IMR-90 (cell line): ENCODE data around the gene DCANP1. TPM values are rescaled to one million over a fixed set of nuclear protein-coding genes. Genes with fewer than 3 reads are reported as not detected.

Source experiments
- ATAC-seq: fragments of 200-7000 bp; cut with Tn5 transposase; 2 replicates; pipeline ENCODE4 v1.9.1; 2020; ENCODE audit warnings: low read depth, mild to moderate bottlenecking, moderate library complexity
- BruUV-seq: library from RNA; stranded (reverse); fragments of 400-500 nt; replicated peaks from 2 replicates; lab custom pipeline; 2021; lab: Mats Ljungman, UMichigan
- CTCF ChIA-PET: fragments of 300-600 bp; formaldehyde crosslinking; extraction: SDS; loops from one replicate; lab custom pipeline; 2021; ENCODE audit warnings: antibody characterized with exemption; lab: Yijun Ruan, JAX
- POLR2A ChIA-PET: fragments of 300-600 bp; sonication (Branson Sonifier 250); formaldehyde crosslinking; loops from one replicate; lab custom pipeline; 2022; ENCODE audit warnings: antibody characterized with exemption; ENCODE audit not compliant: unreplicated experiment; lab: Charles Lee
- DNase-seq: peaks from one replicate; pipeline ENCODE4 v3.0.0; 2013
- H2AFZ ChIP-seq: replicated peaks from 2 replicates; pipeline ENCODE3; 2013; ENCODE audit warnings: low read length, mild to moderate bottlenecking; ENCODE audit not compliant: poor library complexity
- H2AK5ac ChIP-seq: 2 replicates; pipeline ENCODE4 v1.6.1; 2013; ENCODE audit warnings: low read depth, low read length, inconsistent platforms
- H2AK9ac ChIP-seq: replicated peaks from 2 replicates; pipeline ENCODE3; 2013; ENCODE audit warnings: mild to moderate bottlenecking, low read depth, low read length, moderate library complexity; ENCODE audit not compliant: poor library complexity
- H2BK120ac ChIP-seq: 2 replicates; pipeline ENCODE4 v1.6.1; 2013; ENCODE audit warnings: low read depth, low read length, inconsistent platforms
- H2BK15ac ChIP-seq: 3 replicates; pipeline ENCODE4 v1.6.1; 2013; ENCODE audit warnings: low read depth, low read length, inconsistent platforms
- H2BK20ac ChIP-seq: 2 replicates; pipeline ENCODE4 v1.6.1; 2013; ENCODE audit warnings: low read depth, mild to moderate bottlenecking, inconsistent platforms, low read length, moderate library complexity
- H2BK5ac ChIP-seq: 2 replicates; pipeline ENCODE4 v1.6.1; 2013; ENCODE audit warnings: mild to moderate bottlenecking, low read depth, low read length, inconsistent platforms; ENCODE audit not compliant: poor library complexity, severe bottlenecking
- H3K14ac ChIP-seq: replicated peaks from 2 replicates; pipeline ENCODE4 v1.6.1; 2013; ENCODE audit warnings: low read depth, low read length, inconsistent platforms
- H3K18ac ChIP-seq: 2 replicates; pipeline ENCODE4 v1.6.1; 2013; ENCODE audit warnings: low read depth, low read length, control low read depth
- H3K23ac ChIP-seq: 2 replicates; pipeline ENCODE4 v1.6.1; 2013; ENCODE audit warnings: low read depth, low read length, inconsistent platforms
- H3K27ac ChIP-seq: 2 replicates; pipeline ENCODE4 v1.5.1; 2013; ENCODE audit warnings: mild to moderate bottlenecking, control low read depth, low read length; ENCODE audit not compliant: insufficient read depth
- H3K27me3 ChIP-seq: 2 replicates; pipeline ENCODE4 v1.6.1; 2013; ENCODE audit warnings: low read length; ENCODE audit not compliant: control insufficient read depth, insufficient read depth
- H3K36me3 ChIP-seq: 2 replicates; pipeline ENCODE4 v1.6.1; 2013; ENCODE audit warnings: low read length, mixed read lengths; ENCODE audit not compliant: control insufficient read depth, insufficient read depth
- H3K4ac ChIP-seq: 2 replicates; pipeline ENCODE4 v1.6.1; 2013; ENCODE audit warnings: low read depth, low read length, inconsistent platforms
- H3K4me1 ChIP-seq: 2 replicates; pipeline ENCODE4 v1.6.1; 2013; ENCODE audit warnings: low read length, mixed read lengths; ENCODE audit not compliant: control insufficient read depth, insufficient read depth
- H3K4me2 ChIP-seq: 2 replicates; pipeline ENCODE4 v1.6.1; 2013; ENCODE audit warnings: low read depth, mild to moderate bottlenecking, control low read depth, low read length, moderate library complexity
- H3K4me3 ChIP-seq: 2 replicates; pipeline ENCODE4 v1.5.1; 2013; ENCODE audit warnings: low read depth, mild to moderate bottlenecking, control low read depth, low read length, moderate library complexity; ENCODE audit not compliant: insufficient read depth
- H3K56ac ChIP-seq: 2 replicates; pipeline ENCODE4 v1.6.1; 2013; ENCODE audit warnings: low read length, inconsistent platforms; ENCODE audit not compliant: insufficient read depth; ENCODE audit errors: extremely low read depth
- H3K79me1 ChIP-seq, 2 experiments: 2 replicates each; pipeline ENCODE4 v1.6.1; 2013; ENCODE audit warnings: low read length in 2 of 2, inconsistent platforms in 1 of 2, low read depth in 1 of 2
- H3K9ac ChIP-seq: 2 replicates; pipeline ENCODE4 v1.6.1; 2013; ENCODE audit warnings: low read depth, low read length, control low read depth
- H3K9me1 ChIP-seq: 2 replicates; pipeline ENCODE4 v1.6.1; 2013; ENCODE audit warnings: low read length, inconsistent platforms; ENCODE audit not compliant: insufficient read depth
- H3K9me3 ChIP-seq: 2 replicates; pipeline ENCODE4 v1.6.1; 2013; ENCODE audit warnings: low read length; ENCODE audit not compliant: control insufficient read depth, insufficient read depth
- H4K20me1 ChIP-seq: 2 replicates; pipeline ENCODE4 v1.6.1; 2013; ENCODE audit warnings: low read length, inconsistent platforms; ENCODE audit not compliant: insufficient read depth
- H4K5ac ChIP-seq: 2 replicates; pipeline ENCODE4 v1.6.1; 2013; ENCODE audit warnings: mild to moderate bottlenecking, low read depth, low read length, control low read depth
- H4K8ac ChIP-seq, 2 experiments: 2 replicates each; pipeline ENCODE4 v1.6.1; 2013; ENCODE audit warnings: low read depth in 2 of 2, low read length in 2 of 2, control low read depth in 1 of 2, inconsistent platforms in 1 of 2
- H4K91ac ChIP-seq: 2 replicates; pipeline ENCODE4 v1.6.1; 2013; ENCODE audit warnings: low read depth, low read length, inconsistent platforms; ENCODE audit not compliant: insufficient read depth
- CHD1 ChIP-seq: IDR thresholded peaks from 2 replicates; pipeline ENCODE4 v1.6.1; 2012; ENCODE audit warnings: low read depth, low read length, improper control_type of control experiment
- WGBS, 2 experiments: methylation state at CpG; one replicate each; pipeline versions ENCODE4 v1.1.5 to v1.1.7; 2013; ENCODE audit warnings: missing lambda C conversion rate in 2 of 2; ENCODE audit not compliant: insufficient read length in 1 of 2; ENCODE audit errors: extremely low coverage in 2 of 2; 5-methylcytosine and 5-hydroxymethylcytosine counted together
- dilution Hi-C: fragments of 300-500 bp; cut with HindIII; formaldehyde crosslinking; loops from one replicate; pipeline ENCODE4 v1.14.3; 2018; ENCODE audit warnings: low sequenced_read_pairs; ENCODE audit not compliant: unreplicated experiment
- in situ Hi-C: fragments of 300-500 bp; cut with MboI; formaldehyde crosslinking; loops from 3 replicates; pipeline ENCODE4 v1.14.3; 2019; ENCODE audit warnings: low sequenced_read_pairs, inconsistent platforms, mixed read lengths
- intact Hi-C: fragments of 100-400 bp; cut with micrococcal nuclease; formaldehyde crosslinking; loops from 2 replicates; pipeline ENCODE4 v1.10.0; 2022
- polyA plus RNA-seq, 3 experiments: library from polyadenylated mRNA; depleted of rRNA; stranded (reverse); fragments of >200 nt; gene quantifications; 2 replicates each; pipeline ENCODE4 v1.2.3, GENCODE V29; 2012; ENCODE audit warnings: low replicate concordance in 1 of 3
- total RNA-seq: library from RNA; depleted of rRNA; stranded (reverse); fragments of >200 nt; gene quantifications from 2 replicates; pipeline ENCODE4 v1.2.3, GENCODE V29; 2012

DCANP1 gene
- total and polyA plus RNA-seq, 2 of the 4 experiments (the other 2 are of a cell fraction) = not detected

DNA sequence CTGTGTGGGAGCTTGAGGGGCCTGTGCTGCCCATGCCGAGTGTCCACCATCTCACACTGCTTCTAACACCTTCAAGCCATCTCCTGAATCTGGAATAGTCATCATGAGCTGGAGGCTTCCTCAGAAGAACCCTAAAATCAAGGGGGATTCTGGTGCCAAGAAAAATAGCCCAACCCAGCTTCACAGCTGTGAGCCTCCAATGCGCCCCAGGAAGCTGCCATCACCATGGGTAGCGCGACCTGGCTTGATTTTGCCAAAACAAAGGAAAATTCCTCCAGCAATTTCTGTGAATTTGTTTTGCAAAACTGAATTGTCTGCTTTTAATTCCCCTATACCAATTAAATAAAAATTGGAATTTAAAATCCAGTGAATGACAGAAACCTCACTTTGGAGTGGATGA is 11.2 kb upstream of the DCANP1 start:
- no peak overlapping the region for H2AFZ ChIP-seq
- H3K14ac ChIP-seq = no peak overlapping the region
- no peak overlapping the region for H4K91ac ChIP-seq
- peaks cover 12% of the 10 kb centered on the region for H3K4me1 ChIP-seq
- no peaks in the 10 kb centered on the region for H3K9me3 ChIP-seq
- no peak overlapping the region for H3K18ac ChIP-seq
- in situ Hi-C loops = no loop called here
- H2BK120ac ChIP-seq = no peak overlapping the region
- H3K9ac ChIP-seq = no peak overlapping the region
- no peak overlapping the region for H3K4ac ChIP-seq
- ATAC-seq (no peak), DNase-seq (no peak)
- H2BK15ac ChIP-seq = no peak overlapping the region
- H3K4me2 ChIP-seq = no peak overlapping the region
- TF ChIP-seq CHD1 = no peak
- intact Hi-C loops = no loop called here
- H4K8ac ChIP-seq = no peak overlapping the region
- dilution Hi-C loops = loop anchor here (25.0 kb wide), 1 partner anchor 104 kb away; no protein-coding TSS in a partner anchor
- no TSS peak for BruUV-seq
- H2BK20ac ChIP-seq = no peak overlapping the region
- no peak overlapping the region for H2AK5ac ChIP-seq
- no peaks in the 10 kb centered on the region for H4K20me1 ChIP-seq
- no peak overlapping the region for H3K27ac ChIP-seq
- no peak overlapping the region for H4K5ac ChIP-seq
- POLR2A ChIA-PET = no interaction called here
- no peak overlapping the region for H3K23ac ChIP-seq
- CTCF ChIA-PET = interaction anchor here (0.8 to 3.0 kb wide), 4 partner anchors 8 to 108 kb away, joined by 3 to 12 read pairs (median 4); no protein-coding TSS in a partner anchor
- no peaks in the 10 kb centered on the region for H3K36me3 ChIP-seq
- WGBS, 2 experiments = no CpG with 5 or more reads among the region's 4 CpGs
- H3K79me1 ChIP-seq = no peaks in the 10 kb centered on the region
- no peak overlapping the region for H2BK5ac ChIP-seq
- no peak overlapping the region for H3K4me3 ChIP-seq
- peaks cover 30% of the 10 kb centered on the region for H3K27me3 ChIP-seq
- no peak overlapping the region for H3K56ac ChIP-seq
- H3K9me1 ChIP-seq = peaks cover 5% of the 10 kb centered on the region
- no peak overlapping the region for H2AK9ac ChIP-seq
